SH-SY5Y (cell line): ENCODE measurements around the gene GJB6.

Source experiments
- GATA2 ChIP-seq: IDR thresholded peaks from 2 replicates; pipeline ENCODE4 v1.6.1; 2011; ENCODE audit warnings: mild to moderate bottlenecking, low read depth, low read length
- GATA3 ChIP-seq: IDR thresholded peaks from 2 replicates; pipeline ENCODE4 v1.6.1; 2011; ENCODE audit warnings: low read depth, mild to moderate bottlenecking, low read length, moderate library complexity

- TF ChIP-seq GATA2 = no peak
- TF ChIP-seq GATA3 = no peak
These were observed 50.9 kb downstream of the GJB6 start for GRCh38 chr13:20181188-20181587.
